GM10266 (cell line): ENCODE data around the gene UNC13B.

Experiments used
- DNase-seq: peaks from one replicate; pipeline ENCODE4 v3.0.0; 2012; ENCODE audit errors: extremely low spot score
- CTCF ChIP-seq: IDR thresholded peaks from 2 replicates; pipeline ENCODE4 v1.5.1; 2012; ENCODE audit warnings: mild to moderate bottlenecking, low read depth; ENCODE audit not compliant: control insufficient read depth, insufficient read depth; ENCODE audit errors: missing control alignments

UNC13B gene

GRCh38 chr9:35340046-35340445 lies 178.2 kb downstream of the UNC13B start:
- TF ChIP-seq CTCF: no peak
- no peak for DNase-seq

GRCh38 chr9:35341021-35341420 lies 179.2 kb downstream of the UNC13B start:
- TF ChIP-seq CTCF: no peak
- DNase-seq: no peak

GRCh38 chr9:35341585-35341984 lies 179.8 kb downstream of the UNC13B start:
- no peak for TF ChIP-seq CTCF
- DNase-seq: no peak

- no peak for TF ChIP-seq CTCF
- no peak for DNase-seq
Measured at GRCh38 chr9:35342221-35342958, 180.6 kb downstream of the UNC13B start.

GRCh38 chr9:35348109-35348508 lies 186.3 kb downstream of the UNC13B start:
- TF ChIP-seq CTCF: no peak
- no peak for DNase-seq

GRCh38 chr9:35349287-35349990 lies 187.6 kb downstream of the UNC13B start:
- no peak for DNase-seq
- TF ChIP-seq CTCF: no peak

- DNase-seq: no peak
- TF ChIP-seq CTCF: no peak
Measured at GRCh38 chr9:35350212-35350611, 188.4 kb downstream of the UNC13B start.
